IPS-15b (cell line): ENCODE results near the gene ATRNL1.

ENCODE experiments used
- H3K27me3 ChIP-seq: one replicate; pipeline ENCODE4 v1.6.1; 2013; ENCODE audit warnings: low read length; ENCODE audit not compliant: control insufficient read depth, insufficient read depth
- H3K36me3 ChIP-seq: one replicate; pipeline ENCODE4 v1.6.1; 2013; ENCODE audit warnings: low read length; ENCODE audit not compliant: control insufficient read depth, insufficient read depth
- H3K4me1 ChIP-seq: one replicate; pipeline ENCODE4 v1.6.1; 2013; ENCODE audit warnings: mild to moderate bottlenecking, low read length; ENCODE audit not compliant: control insufficient read depth, insufficient read depth
- H3K4me3 ChIP-seq: one replicate; pipeline ENCODE4 v1.5.1; 2013; ENCODE audit warnings: low read depth, low read length
- H3K9ac ChIP-seq: one replicate; pipeline ENCODE4 v1.6.1; 2013; ENCODE audit warnings: low read depth, mild to moderate bottlenecking, low read length
- H3K9me3 ChIP-seq: one replicate; pipeline ENCODE4 v1.6.1; 2013; ENCODE audit warnings: mild to moderate bottlenecking, low read length; ENCODE audit not compliant: control insufficient read depth, insufficient read depth

ATRNL1 gene

DNA sequence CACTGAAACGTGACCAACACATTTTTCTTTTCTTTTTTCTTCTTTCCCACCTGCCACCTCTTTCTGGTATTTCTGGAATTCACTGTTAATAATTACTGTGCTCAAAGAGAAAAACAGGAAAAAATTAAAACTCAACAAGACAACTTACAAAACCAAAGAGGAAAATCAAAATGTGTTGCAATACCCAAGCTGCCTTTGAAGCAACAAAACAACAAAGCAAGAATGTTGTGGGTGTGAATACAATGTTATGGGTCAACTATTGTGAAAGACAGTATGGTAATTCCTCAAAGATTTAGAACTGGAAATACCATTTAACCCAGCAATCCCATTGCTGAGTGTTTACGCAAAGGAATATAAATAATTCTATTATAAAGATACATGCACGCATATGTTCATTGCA is 764.7 kb downstream of the ATRNL1 start:
- Histone ChIP-seq H3K9me3 (no peaks in the 10 kb centered on the region), H3K36me3 (no peaks in the 10 kb centered on the region), H3K4me1 (no peaks in the 10 kb centered on the region), H3K9ac (no peak overlapping the region), H3K4me3 (no peak overlapping the region), H3K27me3 (no peaks in the 10 kb centered on the region)

DNA sequence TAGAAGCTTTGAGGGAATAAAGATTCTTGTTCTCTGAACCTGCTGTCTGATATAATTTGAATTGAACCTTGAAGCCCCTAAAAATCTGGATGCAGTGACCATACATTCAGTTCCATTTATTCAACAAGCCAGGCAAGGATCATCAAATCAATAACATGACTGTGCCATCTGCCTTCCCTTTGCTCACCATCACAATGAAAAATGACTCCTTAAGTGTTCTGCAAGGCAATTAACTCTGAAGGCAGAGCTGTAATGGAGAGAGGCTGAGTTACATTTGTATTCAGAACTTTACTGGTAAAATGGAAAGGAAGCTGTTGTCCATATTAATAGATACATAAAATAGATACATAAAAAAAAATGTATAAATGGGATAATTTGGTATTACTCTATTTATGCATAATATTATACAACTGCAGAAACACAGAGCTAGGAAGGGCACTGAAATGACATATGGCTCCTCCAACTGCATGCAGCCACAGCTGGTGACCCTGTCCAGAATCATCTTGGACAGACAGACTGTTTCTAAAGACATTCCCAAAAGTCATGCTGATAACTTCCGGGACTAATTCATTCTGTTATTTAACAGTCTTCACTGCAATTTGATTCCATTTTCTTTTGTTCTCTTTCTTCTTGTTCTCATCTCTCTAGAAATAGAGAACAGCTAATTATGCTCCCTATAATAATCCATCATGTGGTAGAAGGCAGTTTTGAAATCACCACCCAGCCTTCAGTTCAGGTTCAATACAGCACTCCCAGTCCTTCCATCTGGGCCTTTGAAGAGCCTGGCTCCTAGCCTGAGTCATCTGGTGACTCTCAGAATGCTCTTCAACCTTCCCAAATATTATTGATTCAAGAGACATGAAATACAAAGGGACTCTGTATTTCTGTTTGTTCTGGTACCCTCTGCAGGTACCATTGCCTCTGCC is 767.3 kb downstream of the ATRNL1 start:
- Histone ChIP-seq H3K9ac (no peak overlapping the region), H3K36me3 (no peaks in the 10 kb centered on the region), H3K27me3 (no peaks in the 10 kb centered on the region), H3K4me3 (no peak overlapping the region), H3K9me3 (no peaks in the 10 kb centered on the region), H3K4me1 (no peaks in the 10 kb centered on the region)

DNA sequence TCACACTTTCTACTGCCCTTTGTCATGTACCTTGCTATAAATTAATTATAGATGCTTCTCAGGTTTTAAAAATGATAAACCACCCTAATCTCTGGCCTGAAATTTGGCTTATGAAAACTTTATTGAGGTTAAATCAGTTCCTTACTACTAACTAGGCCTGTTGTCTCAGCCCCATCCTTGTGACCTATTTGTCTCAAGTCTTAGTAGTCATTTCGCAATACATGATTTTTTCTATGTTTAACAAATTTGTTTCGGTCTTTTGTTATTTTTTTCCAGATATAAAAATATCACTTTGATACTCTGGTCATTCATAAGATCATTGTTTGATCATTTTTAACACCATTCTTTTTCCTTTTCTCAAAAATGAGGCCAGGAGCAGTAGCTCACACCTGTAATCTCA is 768.3 kb downstream of the ATRNL1 start:
- Histone ChIP-seq H3K27me3 (no peaks in the 10 kb centered on the region), H3K9ac (no peak overlapping the region), H3K9me3 (no peaks in the 10 kb centered on the region), H3K4me3 (no peak overlapping the region), H3K36me3 (no peaks in the 10 kb centered on the region), H3K4me1 (no peaks in the 10 kb centered on the region)

DNA sequence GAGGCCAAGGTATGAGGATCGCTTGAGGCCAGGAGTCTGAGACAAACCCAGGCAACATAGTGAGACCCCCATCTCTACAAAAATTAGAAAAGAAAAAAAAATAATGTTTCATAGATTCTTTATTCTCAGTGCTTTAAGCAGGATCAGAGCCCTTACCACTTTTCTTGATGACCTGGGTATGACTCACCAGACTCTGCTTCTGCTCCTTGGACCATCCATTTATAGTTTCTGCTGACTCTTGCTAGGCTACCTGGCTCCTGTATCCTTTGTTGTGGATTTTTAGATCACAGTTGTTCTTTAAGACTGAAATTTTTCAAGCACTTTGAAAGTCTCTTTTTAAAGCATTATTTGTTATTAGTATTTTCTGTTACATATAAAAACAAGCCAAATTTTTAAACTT is 768.7 kb downstream of the ATRNL1 start:
- Histone ChIP-seq H3K4me3 (no peak overlapping the region), H3K36me3 (no peaks in the 10 kb centered on the region), H3K9me3 (no peaks in the 10 kb centered on the region), H3K27me3 (no peaks in the 10 kb centered on the region), H3K4me1 (no peaks in the 10 kb centered on the region), H3K9ac (no peak overlapping the region)

DNA sequence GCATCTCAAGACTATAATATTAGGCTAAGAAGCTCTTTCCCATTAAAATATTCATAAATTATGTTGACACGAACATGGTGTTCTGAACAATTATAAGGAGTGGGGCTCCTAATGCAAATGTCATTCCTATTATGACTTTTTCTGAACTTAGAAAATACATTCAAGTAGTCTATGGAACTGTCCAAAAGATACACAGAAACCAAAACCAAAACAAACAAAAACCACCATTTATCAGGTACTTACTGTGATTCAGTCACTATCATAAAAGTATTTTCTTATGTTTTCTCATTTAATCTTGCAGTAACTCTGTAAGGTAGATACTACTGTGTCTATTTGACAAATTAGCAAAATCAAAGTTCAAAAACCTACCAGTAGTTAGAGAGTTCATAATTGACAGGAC is 773.0 kb downstream of the ATRNL1 start:
- Histone ChIP-seq H3K9me3 (no peaks in the 10 kb centered on the region), H3K27me3 (no peaks in the 10 kb centered on the region), H3K4me1 (no peaks in the 10 kb centered on the region), H3K9ac (no peak overlapping the region), H3K36me3 (no peaks in the 10 kb centered on the region), H3K4me3 (no peak overlapping the region)

DNA sequence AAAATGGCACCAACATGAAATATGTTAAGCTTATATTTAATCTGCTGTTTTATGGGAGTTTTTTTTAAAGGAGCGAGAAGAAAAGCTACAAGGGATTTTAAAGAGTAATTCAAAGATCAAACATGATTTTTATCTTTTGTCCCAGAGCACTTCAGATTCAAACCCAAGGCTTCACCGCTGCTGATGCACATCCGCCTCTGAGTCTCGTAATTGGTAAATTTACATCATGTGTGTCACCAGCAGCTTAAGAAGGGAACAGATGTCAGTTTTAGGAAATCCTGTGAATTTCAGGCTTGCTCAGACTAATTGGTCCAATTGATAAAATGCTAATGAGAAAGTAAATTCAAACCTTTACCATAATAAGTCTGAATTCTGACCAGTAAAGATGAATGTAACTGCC is 773.5 kb downstream of the ATRNL1 start:
- H3K4me3 ChIP-seq, result no peak overlapping the region
- no peaks in the 10 kb centered on the region for H3K36me3 ChIP-seq

DNA sequence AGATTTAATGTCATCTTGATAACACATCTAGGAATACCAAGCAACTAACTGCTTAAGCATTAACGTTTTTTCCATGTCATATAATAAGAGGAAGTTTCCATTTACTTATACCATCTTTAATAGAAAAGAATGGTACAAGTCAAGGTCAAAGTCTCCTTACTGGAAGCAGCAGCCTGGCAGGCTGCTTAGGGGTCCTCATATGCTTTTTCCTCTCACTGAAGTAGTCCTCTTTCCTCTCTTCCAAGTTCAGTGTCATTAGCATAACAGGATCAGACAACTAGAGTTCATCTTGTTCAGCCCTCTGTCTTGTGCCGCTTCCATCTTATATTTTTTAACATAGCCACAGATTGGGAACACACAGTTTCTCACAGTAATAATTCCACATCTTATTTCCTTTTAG is 774.1 kb downstream of the ATRNL1 start:
- no peak overlapping the region for H3K9ac ChIP-seq
- no peak overlapping the region for H3K4me3 ChIP-seq
- no peaks in the 10 kb centered on the region for H3K4me1 ChIP-seq
- no peaks in the 10 kb centered on the region for H3K9me3 ChIP-seq
- no peaks in the 10 kb centered on the region for H3K27me3 ChIP-seq
- H3K36me3 ChIP-seq, result no peaks in the 10 kb centered on the region

More for the DNA sequence above, 773.5 kb downstream of the ATRNL1 start:
- no peaks in the 10 kb centered on the region for H3K27me3 ChIP-seq
- H3K9ac ChIP-seq, result no peak overlapping the region
- no peaks in the 10 kb centered on the region for H3K9me3 ChIP-seq
- H3K4me1 ChIP-seq, result no peaks in the 10 kb centered on the region

DNA sequence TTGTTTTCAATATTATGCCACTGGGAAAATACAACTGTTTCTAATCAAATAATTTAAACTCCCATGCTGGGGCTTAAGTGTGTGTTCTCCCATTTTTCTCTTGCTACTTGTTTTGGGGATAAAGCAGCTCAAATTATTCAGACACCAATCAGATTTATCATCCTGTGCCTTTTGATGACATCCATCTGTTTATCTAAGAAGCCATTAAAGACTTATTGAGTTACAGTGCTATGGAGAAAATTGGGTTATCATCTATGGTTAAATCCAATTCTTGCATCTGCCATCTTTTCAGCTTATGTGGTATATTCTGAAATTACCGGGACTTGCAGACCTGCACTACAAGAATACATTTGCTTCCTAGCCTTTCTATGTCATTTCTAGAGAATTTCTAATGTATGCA is 778.7 kb downstream of the ATRNL1 start:
- no peak overlapping the region for H3K9ac ChIP-seq
- H3K9me3 ChIP-seq, result no peaks in the 10 kb centered on the region
- no peaks in the 10 kb centered on the region for H3K36me3 ChIP-seq
- no peaks in the 10 kb centered on the region for H3K27me3 ChIP-seq
- no peaks in the 10 kb centered on the region for H3K4me1 ChIP-seq
- H3K4me3 ChIP-seq, result no peak overlapping the region

DNA sequence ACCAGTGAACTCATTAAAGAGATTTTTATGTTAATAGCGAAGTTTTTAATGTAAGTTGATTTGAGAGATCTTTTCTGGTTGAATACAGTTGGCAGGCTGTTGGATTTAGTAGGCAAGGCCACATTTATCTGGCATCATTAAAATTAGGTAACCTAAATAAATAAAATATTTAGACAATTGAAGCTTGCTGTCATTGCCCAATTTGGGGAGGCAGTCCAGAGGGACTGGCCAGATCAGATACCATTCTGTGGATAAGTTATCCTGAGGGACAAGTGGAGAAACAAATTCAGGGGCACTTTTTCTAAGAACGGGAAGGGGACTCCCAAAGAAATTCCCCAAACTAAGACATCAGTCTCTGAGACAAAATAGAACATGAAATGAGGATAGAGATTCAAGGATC is 782.0 kb downstream of the ATRNL1 start:
- no peak overlapping the region for H3K9ac ChIP-seq
- no peaks in the 10 kb centered on the region for H3K27me3 ChIP-seq
- H3K4me3 ChIP-seq, result no peak overlapping the region
- H3K36me3 ChIP-seq, result no peaks in the 10 kb centered on the region
- no peaks in the 10 kb centered on the region for H3K9me3 ChIP-seq
- H3K4me1 ChIP-seq, result no peaks in the 10 kb centered on the region

DNA sequence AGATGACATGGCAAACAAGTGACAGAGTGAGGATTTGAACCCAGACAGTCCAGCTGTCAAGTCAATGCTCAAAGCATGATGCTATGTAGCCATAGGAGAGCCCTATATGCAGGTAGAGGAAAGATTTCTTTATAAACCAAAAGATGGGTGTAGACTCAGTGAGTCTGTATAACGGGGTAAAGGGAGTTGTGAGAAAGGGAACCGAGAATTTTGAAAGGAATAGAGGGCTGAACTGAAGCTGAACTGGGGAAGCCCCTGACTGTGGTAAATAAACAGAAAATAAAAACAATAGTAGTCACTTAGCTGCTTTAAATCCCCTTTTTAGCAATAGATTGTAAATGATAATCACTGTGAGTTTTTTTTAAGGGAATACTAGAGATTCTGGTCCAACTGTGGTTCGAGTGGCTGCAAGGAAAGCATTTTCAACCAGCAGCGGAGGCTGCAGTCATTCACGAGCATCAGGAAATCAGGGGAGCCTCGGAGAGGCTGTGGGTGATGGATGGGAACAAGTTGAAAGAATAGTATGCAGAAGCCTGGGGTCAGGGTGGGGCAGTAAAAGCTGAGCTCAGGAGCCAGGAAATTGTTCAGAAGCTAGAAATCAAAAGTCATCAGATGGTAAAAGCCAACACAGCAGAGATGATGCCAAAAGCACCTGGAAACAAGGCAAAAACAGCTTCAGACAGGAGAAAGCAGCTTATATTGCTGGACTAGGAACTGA is 786.4 kb downstream of the ATRNL1 start:
- no peaks in the 10 kb centered on the region for H3K9me3 ChIP-seq
- H3K36me3 ChIP-seq, result no peaks in the 10 kb centered on the region
- peaks cover 34% of the 10 kb centered on the region for H3K27me3 ChIP-seq
- no peak overlapping the region for H3K9ac ChIP-seq
- no peaks in the 10 kb centered on the region for H3K4me1 ChIP-seq
- no peak overlapping the region for H3K4me3 ChIP-seq

DNA sequence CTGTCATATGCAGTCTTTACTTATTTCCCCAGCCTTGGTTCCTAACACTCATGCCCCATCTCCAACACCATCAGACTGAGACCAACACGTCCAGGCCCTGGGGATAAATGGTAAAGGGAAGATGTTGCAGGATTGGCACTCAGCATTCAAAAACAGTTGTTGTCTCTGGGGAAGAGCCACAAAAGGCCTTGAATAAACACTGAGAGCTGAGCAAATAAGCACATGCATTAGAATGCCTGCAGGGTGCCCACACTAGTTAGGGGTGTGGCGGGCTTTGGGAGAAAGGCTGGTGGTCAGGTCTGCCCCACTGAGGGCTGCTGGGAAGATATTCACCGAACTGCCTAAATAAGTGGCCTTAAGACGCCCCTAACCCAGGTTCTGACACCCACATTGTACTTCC is 788.9 kb downstream of the ATRNL1 start:
- H3K9ac ChIP-seq, result no peak overlapping the region
- H3K9me3 ChIP-seq, result no peaks in the 10 kb centered on the region
- peaks cover 34% of the 10 kb centered on the region for H3K27me3 ChIP-seq
- no peaks in the 10 kb centered on the region for H3K36me3 ChIP-seq
- no peak overlapping the region for H3K4me3 ChIP-seq
- H3K4me1 ChIP-seq, result no peaks in the 10 kb centered on the region

DNA sequence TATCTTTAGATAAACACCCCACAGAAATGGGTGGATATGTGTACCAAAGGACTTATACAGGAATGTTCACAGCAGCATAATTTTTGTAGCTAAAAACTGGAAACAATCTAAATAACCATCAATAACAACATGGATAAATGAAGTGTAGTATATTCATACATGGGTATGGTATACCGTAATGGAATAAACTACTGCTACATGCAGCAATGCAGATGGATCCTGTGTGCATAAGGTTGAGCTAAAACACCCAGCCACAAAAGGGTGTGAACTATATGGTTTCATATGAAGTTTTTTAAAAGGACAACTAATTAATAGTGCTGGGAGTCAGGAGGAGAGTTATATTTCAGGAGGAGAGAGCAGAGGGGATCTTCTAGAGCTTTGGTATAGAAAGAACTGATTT is 790.2 kb downstream of the ATRNL1 start:
- Histone ChIP-seq H3K4me1 (no peaks in the 10 kb centered on the region), H3K36me3 (no peaks in the 10 kb centered on the region), H3K9me3 (no peaks in the 10 kb centered on the region), H3K27me3 (peaks cover 34% of the 10 kb centered on the region), H3K4me3 (no peak overlapping the region), H3K9ac (no peak overlapping the region)
